MM.1S (cell line): ENCODE results near the gene DLG4.

Experiments used
- DNase-seq: peaks from one replicate; pipeline ENCODE4 v3.0.0-alpha.2; 2015
- H2AFZ ChIP-seq: fragments of 300-600 bp; sonication (generic); 2 replicates; pipeline ENCODE4 v1.6.0; 2016; ENCODE audit warnings: antibody characterized with exemption, low read length
- H3F3A ChIP-seq: fragments of 300-600 bp; sonication (generic); 2 replicates; pipeline ENCODE4 v1.6.1; 2016; ENCODE audit warnings: mild to moderate bottlenecking, antibody characterized with exemption, low read length, moderate library complexity, mixed read lengths; ENCODE audit not compliant: insufficient read depth
- H3K27ac ChIP-seq: fragments of 300-600 bp; sonication (generic); 2 replicates; pipeline ENCODE4 v1.5.1; 2016; ENCODE audit warnings: mild to moderate bottlenecking, low read length
- H3K27me3 ChIP-seq: fragments of 300-600 bp; sonication (generic); replicated peaks from 2 replicates; pipeline ENCODE4 v1.6.0; 2016; ENCODE audit warnings: low read length; ENCODE audit not compliant: insufficient read depth
- H3K36me3 ChIP-seq: fragments of 300-600 bp; sonication (generic); replicated peaks from 2 replicates; pipeline ENCODE4 v1.6.1; 2016; ENCODE audit warnings: mild to moderate bottlenecking, low read length, mixed read lengths; ENCODE audit not compliant: insufficient read depth
- H3K4me1 ChIP-seq: fragments of 300-600 bp; sonication (generic); 2 replicates; pipeline ENCODE4 v1.6.1; 2016; ENCODE audit warnings: low read length, mixed read lengths
- H3K4me2 ChIP-seq: fragments of 300-600 bp; sonication (generic); 2 replicates; pipeline ENCODE4 v1.6.0; 2016; ENCODE audit warnings: low read depth, low read length
- H3K4me3 ChIP-seq: fragments of 300-600 bp; sonication (generic); 2 replicates; pipeline ENCODE4 v1.5.1; 2016; ENCODE audit warnings: low read length, mixed read lengths
- H3K79me2 ChIP-seq: fragments of 300-600 bp; sonication (generic); 2 replicates; pipeline ENCODE4 v1.6.1; 2016; ENCODE audit warnings: mixed run types, low read length, mixed read lengths
- H3K9ac ChIP-seq: fragments of 300-600 bp; sonication (generic); 2 replicates; pipeline ENCODE4 v1.6.1; 2016; ENCODE audit warnings: low read length, mixed read lengths
- H3K9me2 ChIP-seq: fragments of 300-600 bp; sonication (generic); replicated peaks from 2 replicates; pipeline ENCODE4 v1.6.1; 2016; ENCODE audit warnings: mild to moderate bottlenecking, low read length, mixed read lengths; ENCODE audit not compliant: insufficient read depth
- H3K9me3 ChIP-seq: fragments of 300-600 bp; sonication (generic); replicated peaks from 2 replicates; pipeline ENCODE4 v1.6.1; 2016; ENCODE audit warnings: mild to moderate bottlenecking, low read length, mixed read lengths; ENCODE audit not compliant: insufficient read depth
- H4K20me1 ChIP-seq: fragments of 300-600 bp; sonication (generic); 2 replicates; pipeline ENCODE4 v1.6.1; 2016; ENCODE audit warnings: mild to moderate bottlenecking, low read length, moderate library complexity, mixed read lengths; ENCODE audit not compliant: insufficient read depth
- EZH2 ChIP-seq: fragments of 300-600 bp; sonication (generic); optimal IDR thresholded peaks from 2 replicates; pipeline ENCODE3; 2017; ENCODE audit warnings: low read depth, mild to moderate bottlenecking, antibody characterized with exemption, low read length, mixed read lengths
- EZH2phosphoT487 ChIP-seq: fragments of 300-600 bp; sonication (generic); IDR thresholded peaks from 2 replicates; pipeline ENCODE4 v1.6.1; 2018; ENCODE audit warnings: antibody characterized with exemption, low read length
- TF ChIP-seq, protein P1 (sequence below): fragments of 300-600 bp; sonication (generic); IDR thresholded peaks from 2 replicates; pipeline ENCODE4 v1.5.1; 2016; ENCODE audit warnings: antibody characterized with exemption, low read length, mixed read lengths

DLG4 gene

GRCh38 chr17:7258731-7259554, 39.3 kb upstream of the DLG4 start:
- no peak overlapping the region for H3K27ac ChIP-seq
- no peak overlapping the region for H3K9ac ChIP-seq
- H2AFZ ChIP-seq, result no peak overlapping the region
- no peaks in the 10 kb centered on the region for H3K9me3 ChIP-seq
- H3K9me2 ChIP-seq, result no peaks in the 10 kb centered on the region
- DNase-seq, result no peak
- TF ChIP-seq, protein P1, sequence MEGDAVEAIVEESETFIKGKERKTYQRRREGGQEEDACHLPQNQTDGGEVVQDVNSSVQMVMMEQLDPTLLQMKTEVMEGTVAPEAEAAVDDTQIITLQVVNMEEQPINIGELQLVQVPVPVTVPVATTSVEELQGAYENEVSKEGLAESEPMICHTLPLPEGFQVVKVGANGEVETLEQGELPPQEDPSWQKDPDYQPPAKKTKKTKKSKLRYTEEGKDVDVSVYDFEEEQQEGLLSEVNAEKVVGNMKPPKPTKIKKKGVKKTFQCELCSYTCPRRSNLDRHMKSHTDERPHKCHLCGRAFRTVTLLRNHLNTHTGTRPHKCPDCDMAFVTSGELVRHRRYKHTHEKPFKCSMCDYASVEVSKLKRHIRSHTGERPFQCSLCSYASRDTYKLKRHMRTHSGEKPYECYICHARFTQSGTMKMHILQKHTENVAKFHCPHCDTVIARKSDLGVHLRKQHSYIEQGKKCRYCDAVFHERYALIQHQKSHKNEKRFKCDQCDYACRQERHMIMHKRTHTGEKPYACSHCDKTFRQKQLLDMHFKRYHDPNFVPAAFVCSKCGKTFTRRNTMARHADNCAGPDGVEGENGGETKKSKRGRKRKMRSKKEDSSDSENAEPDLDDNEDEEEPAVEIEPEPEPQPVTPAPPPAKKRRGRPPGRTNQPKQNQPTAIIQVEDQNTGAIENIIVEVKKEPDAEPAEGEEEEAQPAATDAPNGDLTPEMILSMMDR, result no peak
- TF ChIP-seq EZH2phosphoT487 (no peak), EZH2 (no peak)
- H4K20me1 ChIP-seq, result no peaks in the 10 kb centered on the region
- no peak overlapping the region for H3K4me3 ChIP-seq
- H3K4me2 ChIP-seq, result no peak overlapping the region
- H3F3A ChIP-seq, result no peaks in the 10 kb centered on the region
- 0 out of 2 replicates have a peak, but pooled peaks cover 4% of the 10 kb centered on the region for H3K36me3 ChIP-seq
- H3K79me2 ChIP-seq, result no peaks in the 10 kb centered on the region
- H3K27me3 ChIP-seq, result peaks cover 34% of the 10 kb centered on the region
- peaks cover 4% of the 10 kb centered on the region; the same call in 1 of the 2 replicates for H3K4me1 ChIP-seq

DNA sequence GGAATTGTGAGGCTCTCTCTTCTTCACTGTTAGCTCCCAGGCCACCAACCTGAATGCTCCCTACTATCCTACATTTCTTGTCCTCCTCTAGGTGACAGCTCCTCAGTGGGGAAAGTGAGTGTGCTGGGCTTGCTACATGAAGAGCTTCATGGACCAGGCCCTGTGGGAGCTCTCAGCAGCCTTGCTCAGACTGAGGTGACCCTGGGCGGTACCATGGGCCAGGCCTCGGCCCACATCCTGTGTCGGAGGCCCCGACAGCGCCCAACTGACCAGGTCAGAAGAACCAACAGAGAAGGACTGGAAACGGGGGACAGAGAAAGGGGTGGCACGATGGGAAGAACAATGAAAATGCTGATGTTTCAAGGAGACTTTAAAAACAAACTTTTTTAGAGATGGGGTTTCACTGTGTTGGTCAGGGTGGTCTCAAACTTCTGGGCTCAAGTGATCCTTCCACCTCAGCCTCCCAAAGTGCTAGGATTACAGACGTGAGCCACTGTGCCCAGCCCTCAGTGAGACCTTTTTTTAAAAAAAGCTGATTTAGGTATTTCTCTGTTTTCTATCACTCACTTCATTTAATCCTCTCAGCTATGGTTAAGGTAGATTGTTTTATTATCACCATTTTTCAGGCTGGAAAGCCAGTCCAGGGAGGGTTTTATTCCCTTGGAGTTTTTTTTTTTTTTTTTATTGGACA, 37.3 kb upstream of the DLG4 start:
- no peak for DNase-seq
- 0 out of 2 replicates have a peak, but pooled peaks cover 4% of the 10 kb centered on the region for H3K36me3 ChIP-seq
- no peak overlapping the region for H2AFZ ChIP-seq
- no peaks in the 10 kb centered on the region for H3K9me2 ChIP-seq
- H3K27me3 ChIP-seq, result peaks cover 14% of the 10 kb centered on the region
- peaks cover 11% of the 10 kb centered on the region for H3K79me2 ChIP-seq
- peaks cover 5% of the 10 kb centered on the region for H3K4me1 ChIP-seq
- H4K20me1 ChIP-seq, result no peaks in the 10 kb centered on the region
- no peak overlapping the region for H3K4me3 ChIP-seq
- H3K9ac ChIP-seq, result no peak overlapping the region
- no peaks in the 10 kb centered on the region for H3K9me3 ChIP-seq
- H3K27ac ChIP-seq, result no peak overlapping the region
- TF ChIP-seq, protein P1, result no peak
- TF ChIP-seq EZH2 (no peak), EZH2phosphoT487 (no peak)
- H3K4me2 ChIP-seq, result no peak overlapping the region
- peaks cover 6% of the 10 kb centered on the region for H3F3A ChIP-seq

- Histone ChIP-seq H3K36me3 (0 out of 2 replicates have a peak, but pooled peaks cover 4% of the 10 kb centered on the region), H3K9me3 (no peaks in the 10 kb centered on the region), H4K20me1 (no peaks in the 10 kb centered on the region), H3K27me3 (no peaks in the 10 kb centered on the region), H3K4me1 (peaks cover 13% of the 10 kb centered on the region), H3K4me3 (no peak overlapping the region), H3F3A (peaks cover 6% of the 10 kb centered on the region), H2AFZ (no peak overlapping the region), H3K27ac (no peak overlapping the region), H3K79me2 (peaks cover 30% of the 10 kb centered on the region), H3K9ac (no peak overlapping the region), H3K9me2 (no peaks in the 10 kb centered on the region), H3K4me2 (no peak overlapping the region)
- no peak for TF ChIP-seq EZH2phosphoT487
- TF ChIP-seq, protein P1, result no peak
- no peak for TF ChIP-seq EZH2
- no peak for DNase-seq
Measured at GRCh38 chr17:7254511-7254910, 34.9 kb upstream of the DLG4 start.
